Osteocyte (in vitro differentiated cells): ENCODE results near the gene NCAM1. TPM values are rescaled to one million over a fixed set of nuclear protein-coding genes. Genes with fewer than 3 reads are reported as not detected.

ENCODE experiments used
- DNase-seq: peaks from one replicate; pipeline ENCODE4 v3.0.0; 2021; ENCODE audit warnings: mixed read lengths; ENCODE audit not compliant: unreplicated experiment; ENCODE audit errors: extremely low spot score
- H3K27ac Mint-ChIP-seq: one replicate; pipeline ENCODE4 v1.8.0; 2021; ENCODE audit warnings: mild to moderate bottlenecking, mixed read lengths; ENCODE audit not compliant: unreplicated experiment
- H3K27me3 Mint-ChIP-seq: one replicate; pipeline ENCODE4 v1.8.0; 2021; ENCODE audit warnings: mixed read lengths; ENCODE audit not compliant: unreplicated experiment
- H3K36me3 Mint-ChIP-seq: one replicate; pipeline ENCODE4 v1.8.0; 2021; ENCODE audit warnings: mixed read lengths; ENCODE audit not compliant: unreplicated experiment
- H3K4me1 Mint-ChIP-seq: one replicate; pipeline ENCODE4 v1.8.0; 2021; ENCODE audit warnings: mixed read lengths; ENCODE audit not compliant: unreplicated experiment
- H3K4me3 Mint-ChIP-seq: one replicate; pipeline ENCODE4 v1.8.0; 2021; ENCODE audit warnings: mild to moderate bottlenecking, moderate library complexity, mixed read lengths; ENCODE audit not compliant: unreplicated experiment
- H3K9me3 Mint-ChIP-seq: one replicate; pipeline ENCODE4 v1.8.0; 2021; ENCODE audit warnings: mixed read lengths; ENCODE audit not compliant: unreplicated experiment
- CTCF ChIP-seq: fragments of 200-600 bp; sonication (generic); IDR thresholded peaks from 2 replicates; pipeline ENCODE4 v1.5.0; 2021; ENCODE audit warnings: antibody characterized with exemption, mild to moderate bottlenecking, moderate library complexity
- total RNA-seq: library from RNA; stranded (reverse); gene quantifications from 2 replicates; pipeline ENCODE4 v1.2.1, GENCODE V29; 2021

Gene NCAM1
- total RNA-seq, 1 donor from 2014 or later, result 2.2 TPM

GRCh38 chr11:113314065-113314388 is 352.8 kb downstream of the NCAM1 start:
- Mint-ChIP-seq H3K4me1 (peaks cover 18% of the 10 kb centered on the region), H3K4me3 (peak overlapping the region; percentile 85), H3K27ac (peak overlapping the region; percentile 24), H3K27me3 (peaks cover under 1% of the 10 kb centered on the region), H3K9me3 (peaks cover 4% of the 10 kb centered on the region), H3K36me3 (peaks cover 17% of the 10 kb centered on the region)
- DNase-seq, result no peak
- TF ChIP-seq CTCF, result no peak

DNA sequence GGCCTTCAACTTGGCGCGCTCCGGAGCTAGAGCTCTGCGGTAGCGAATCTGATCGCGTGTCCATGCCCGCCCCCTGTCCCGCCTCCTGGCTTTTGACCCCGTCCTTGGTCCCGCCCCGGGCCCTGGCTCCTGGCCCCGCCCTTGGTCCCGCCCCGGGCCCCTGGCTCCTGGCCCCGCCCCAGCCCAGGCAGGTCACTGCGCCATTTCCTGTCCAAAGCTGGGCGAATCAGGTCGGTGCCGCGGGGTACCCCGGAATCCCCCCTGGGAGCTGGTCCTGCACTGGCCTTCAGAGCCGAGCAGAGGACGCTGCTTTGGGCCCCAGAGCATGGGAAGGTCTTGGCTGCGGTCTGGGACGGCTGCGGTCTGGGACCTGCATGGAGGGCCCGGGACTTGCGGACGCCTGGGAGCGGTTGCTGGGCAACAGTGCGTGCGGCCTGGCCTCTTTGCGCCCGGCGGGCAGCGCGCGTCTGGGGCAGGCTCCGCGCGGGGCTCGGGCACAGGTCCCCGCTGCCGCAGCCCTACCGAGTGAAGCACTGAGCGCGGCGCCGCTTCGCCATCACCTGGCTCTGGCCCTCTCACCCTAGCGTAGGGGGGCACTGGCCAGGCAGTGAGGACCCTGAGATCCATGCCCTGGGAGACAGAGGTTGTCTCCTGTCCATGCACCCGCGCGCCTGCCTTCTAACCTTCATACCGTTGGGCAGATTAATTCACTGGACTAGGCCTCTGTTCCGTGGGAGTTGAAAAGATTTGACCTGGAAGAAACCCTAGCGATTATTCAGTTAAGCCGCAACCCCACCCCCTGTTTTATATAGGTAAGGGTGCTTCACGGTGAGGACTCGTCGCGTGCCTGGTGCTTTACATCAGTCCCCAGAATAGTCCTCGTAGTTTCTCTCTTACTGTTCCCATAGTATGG is 353.4 kb downstream of the NCAM1 start, which contains the start of gene TTC12:
TSS of gene TTC12 (plus strand) at position 195 of the 913 bp plus-strand sequence. CDS start 1,675 bp downstream, outside the sequence.
- Mint-ChIP-seq H3K4me3 (peak within 1 kb of the TSS; percentile 85), H3K4me1 (peaks cover 18% of the 10 kb centered on the region), H3K27ac (peak within 1 kb of the TSS; percentile 82), H3K27me3 (no peaks in the 10 kb centered on the region), H3K36me3 (peaks cover 21% of the 10 kb centered on the region), H3K9me3 (peaks cover 4% of the 10 kb centered on the region)
- peak; percentile 96 for DNase-seq
- TF ChIP-seq CTCF, result no peak

GRCh38 chr11:113315811-113316210 is 354.6 kb downstream of the NCAM1 start:
- Mint-ChIP-seq H3K4me3 (peak overlapping the region; percentile 85), H3K27ac (peak overlapping the region; percentile 82), H3K36me3 (peaks cover 23% of the 10 kb centered on the region), H3K27me3 (no peaks in the 10 kb centered on the region), H3K4me1 (peaks cover 18% of the 10 kb centered on the region), H3K9me3 (peaks cover 4% of the 10 kb centered on the region)
- TF ChIP-seq CTCF, result no peak
- DNase-seq, result no peak

- peaks cover 18% of the 10 kb centered on the region for H3K4me1 Mint-ChIP-seq
- H3K36me3 Mint-ChIP-seq, result peaks cover 23% of the 10 kb centered on the region
- H3K4me3 Mint-ChIP-seq, result no peak overlapping the region
- no peak overlapping the region for H3K27ac Mint-ChIP-seq
- no peaks in the 10 kb centered on the region for H3K27me3 Mint-ChIP-seq
- no peak for DNase-seq
- H3K9me3 Mint-ChIP-seq, result peaks cover 4% of the 10 kb centered on the region
- TF ChIP-seq CTCF, result no peak
Observed at GRCh38 chr11:113316256-113316655, 355.0 kb downstream of the NCAM1 start.

- no peak for TF ChIP-seq CTCF
- Mint-ChIP-seq H3K4me3 (no peak overlapping the region), H3K27me3 (no peaks in the 10 kb centered on the region), H3K36me3 (peaks cover 23% of the 10 kb centered on the region), H3K9me3 (peaks cover 4% of the 10 kb centered on the region), H3K27ac (no peak overlapping the region), H3K4me1 (peaks cover 18% of the 10 kb centered on the region)
- DNase-seq, result no peak
Observed at GRCh38 chr11:113317339-113317738, 356.1 kb downstream of the NCAM1 start.
